ENCODE results near the gene ERBB4. TPM values are rescaled to one million over a fixed set of nuclear protein-coding genes. Genes with fewer than 3 reads are reported as not detected.
"Not testable (repeated sequence)": the region's sequence is repeated elsewhere in the genome, so short reads cannot be mapped to it uniquely, and the experiment has no call there.

ERBB4 gene
- total RNA-seq, 4 donors from 2014 or later, result 1.6 to 5.7 (median 3.5) TPM

DNA sequence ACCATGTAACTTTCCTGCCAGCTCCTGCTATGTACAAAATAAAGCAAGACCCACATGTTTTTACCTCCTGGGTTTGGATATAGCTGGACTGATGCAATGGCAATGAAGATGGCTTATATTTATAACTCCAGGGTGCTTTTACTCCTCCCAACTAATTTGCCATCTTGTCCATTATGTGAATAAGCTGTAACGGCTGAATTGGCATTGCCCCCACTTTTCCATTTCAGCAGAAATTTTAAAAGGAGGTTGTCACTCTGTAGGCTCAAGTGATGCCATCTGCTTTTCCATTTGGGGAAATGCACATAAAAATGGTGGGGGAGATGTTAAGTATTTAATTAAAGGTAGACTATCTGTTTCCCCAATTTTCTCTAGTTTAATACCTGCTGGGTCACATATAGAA lies 345.5 kb downstream of the ERBB4 start:
- Histone ChIP-seq H3K4me1 (no peaks in the 10 kb centered on the region), H3K27ac (no peak overlapping the region), H3K9me3 (no peaks in the 10 kb centered on the region), H3K36me3 (no peaks in the 10 kb centered on the region), H3K27me3 (no peaks in the 10 kb centered on the region), H3K4me3 (no peak overlapping the region)
- DNase-seq (no peak), ATAC-seq (no peak)
- intact Hi-C loops (cut with DNase I; ENCODE audit: low total_unique reads) (no loop called here), in situ Hi-C loops (cut with MboI; ENCODE audit: low sequenced_read_pairs in 4 of 4) (no loop called here)
- no peak for TF ChIP-seq POLR2A (IDR thresholded peaks at IDR 0.05)
- TF ChIP-seq, protein P1, sequence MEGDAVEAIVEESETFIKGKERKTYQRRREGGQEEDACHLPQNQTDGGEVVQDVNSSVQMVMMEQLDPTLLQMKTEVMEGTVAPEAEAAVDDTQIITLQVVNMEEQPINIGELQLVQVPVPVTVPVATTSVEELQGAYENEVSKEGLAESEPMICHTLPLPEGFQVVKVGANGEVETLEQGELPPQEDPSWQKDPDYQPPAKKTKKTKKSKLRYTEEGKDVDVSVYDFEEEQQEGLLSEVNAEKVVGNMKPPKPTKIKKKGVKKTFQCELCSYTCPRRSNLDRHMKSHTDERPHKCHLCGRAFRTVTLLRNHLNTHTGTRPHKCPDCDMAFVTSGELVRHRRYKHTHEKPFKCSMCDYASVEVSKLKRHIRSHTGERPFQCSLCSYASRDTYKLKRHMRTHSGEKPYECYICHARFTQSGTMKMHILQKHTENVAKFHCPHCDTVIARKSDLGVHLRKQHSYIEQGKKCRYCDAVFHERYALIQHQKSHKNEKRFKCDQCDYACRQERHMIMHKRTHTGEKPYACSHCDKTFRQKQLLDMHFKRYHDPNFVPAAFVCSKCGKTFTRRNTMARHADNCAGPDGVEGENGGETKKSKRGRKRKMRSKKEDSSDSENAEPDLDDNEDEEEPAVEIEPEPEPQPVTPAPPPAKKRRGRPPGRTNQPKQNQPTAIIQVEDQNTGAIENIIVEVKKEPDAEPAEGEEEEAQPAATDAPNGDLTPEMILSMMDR (IDR thresholded peaks at IDR 0.05 in 4 of 5, conservative IDR thresholded peaks at IDR 0.05 in 1 of 5), result no peak

DNA sequence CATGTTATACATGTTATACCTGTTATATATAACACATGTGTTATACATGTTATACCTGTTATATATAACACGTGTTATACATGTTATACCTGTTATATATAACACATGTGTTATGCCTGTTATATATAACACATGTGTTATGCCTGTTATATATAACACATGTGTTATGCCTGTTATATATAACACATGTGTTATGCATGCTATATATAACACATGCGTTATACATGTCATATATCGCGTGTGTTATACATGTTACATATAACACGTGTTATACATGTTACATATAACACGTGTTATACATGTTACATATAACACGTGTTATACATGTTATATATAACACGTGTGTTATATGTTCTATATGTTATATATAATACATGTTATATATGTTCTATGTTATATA lies 347.2 kb downstream of the ERBB4 start:
- H3K27me3 ChIP-seq; H3K36me3 ChIP-seq; H3K9me3 ChIP-seq; H3K27ac ChIP-seq; H3K4me3 ChIP-seq; intact Hi-C loops (cut with DNase I; ENCODE audit: low total_unique reads); DNase-seq; H3K4me1 ChIP-seq; ATAC-seq; in situ Hi-C loops (cut with MboI; ENCODE audit: low sequenced_read_pairs in 4 of 4): not testable (repeated sequence)

DNA sequence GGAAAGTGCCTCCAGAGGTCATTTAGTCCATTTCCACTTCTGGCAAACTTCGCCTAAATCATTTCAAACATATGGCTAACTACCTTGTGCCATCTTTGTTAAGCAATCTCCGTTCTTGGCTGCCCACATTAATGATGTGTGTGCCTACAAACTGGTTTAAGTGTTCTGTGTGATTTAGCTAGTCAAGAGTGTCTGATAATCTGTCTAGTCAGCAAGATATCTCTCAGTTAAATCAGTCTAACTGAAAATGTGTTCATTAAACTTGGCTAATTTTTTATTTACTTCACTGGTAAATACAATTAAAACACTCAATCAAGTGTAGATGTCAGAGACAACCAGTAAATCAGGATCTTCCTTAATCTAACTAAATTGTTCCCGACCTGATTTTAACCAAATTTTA lies 352.4 kb downstream of the ERBB4 start:
- H3K27me3 ChIP-seq, result no peaks in the 10 kb centered on the region
- H3K4me3 ChIP-seq, result no peak overlapping the region
- intact Hi-C loops (cut with DNase I; ENCODE audit: low total_unique reads) (no loop called here), in situ Hi-C loops (cut with MboI; ENCODE audit: low sequenced_read_pairs in 4 of 4) (no loop called here)
- H3K27ac ChIP-seq, result no peak overlapping the region
- H3K9me3 ChIP-seq, result no peaks in the 10 kb centered on the region
- TF ChIP-seq, protein P1 (IDR thresholded peaks at IDR 0.05 in 4 of 5, conservative IDR thresholded peaks at IDR 0.05 in 1 of 5), result no peak
- TF ChIP-seq POLR2A (IDR thresholded peaks at IDR 0.05), result no peak
- H3K36me3 ChIP-seq, result no peaks in the 10 kb centered on the region
- no peaks in the 10 kb centered on the region for H3K4me1 ChIP-seq
- DNase-seq, result no peak
- no peak for ATAC-seq

DNA sequence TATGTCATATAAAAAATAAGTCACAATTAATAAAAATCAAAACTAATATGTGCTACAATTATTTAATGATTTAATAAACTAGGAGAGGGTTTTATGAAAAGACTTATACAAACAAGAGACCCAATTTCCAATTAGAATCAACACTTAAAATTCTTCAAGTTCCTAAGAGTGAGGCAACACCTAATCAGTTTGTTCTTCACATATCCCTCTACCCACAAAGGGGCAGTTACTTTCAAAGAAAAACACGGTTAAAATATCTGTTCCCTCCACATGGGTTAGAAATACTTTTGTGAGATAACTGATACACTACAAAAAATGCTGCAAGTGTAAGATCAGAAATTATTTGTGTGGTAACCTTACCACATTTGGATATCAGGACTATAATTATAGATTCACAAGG lies 357.0 kb downstream of the ERBB4 start:
- H3K27me3 ChIP-seq, result no peaks in the 10 kb centered on the region
- ATAC-seq, result no peak
- no peaks in the 10 kb centered on the region for H3K9me3 ChIP-seq
- intact Hi-C loops (cut with DNase I; ENCODE audit: low total_unique reads), result no loop called here
- no peak overlapping the region for H3K4me3 ChIP-seq
- no peaks in the 10 kb centered on the region for H3K4me1 ChIP-seq
- in situ Hi-C loops (cut with MboI; ENCODE audit: low sequenced_read_pairs in 4 of 4), result no loop called here
- H3K27ac ChIP-seq, result no peak overlapping the region
- H3K36me3 ChIP-seq, result no peaks in the 10 kb centered on the region
- no peak for TF ChIP-seq POLR2A (IDR thresholded peaks at IDR 0.05)
- TF ChIP-seq, protein P1 (IDR thresholded peaks at IDR 0.05 in 4 of 5, conservative IDR thresholded peaks at IDR 0.05 in 1 of 5), result no peak
- DNase-seq, result no peak

DNA sequence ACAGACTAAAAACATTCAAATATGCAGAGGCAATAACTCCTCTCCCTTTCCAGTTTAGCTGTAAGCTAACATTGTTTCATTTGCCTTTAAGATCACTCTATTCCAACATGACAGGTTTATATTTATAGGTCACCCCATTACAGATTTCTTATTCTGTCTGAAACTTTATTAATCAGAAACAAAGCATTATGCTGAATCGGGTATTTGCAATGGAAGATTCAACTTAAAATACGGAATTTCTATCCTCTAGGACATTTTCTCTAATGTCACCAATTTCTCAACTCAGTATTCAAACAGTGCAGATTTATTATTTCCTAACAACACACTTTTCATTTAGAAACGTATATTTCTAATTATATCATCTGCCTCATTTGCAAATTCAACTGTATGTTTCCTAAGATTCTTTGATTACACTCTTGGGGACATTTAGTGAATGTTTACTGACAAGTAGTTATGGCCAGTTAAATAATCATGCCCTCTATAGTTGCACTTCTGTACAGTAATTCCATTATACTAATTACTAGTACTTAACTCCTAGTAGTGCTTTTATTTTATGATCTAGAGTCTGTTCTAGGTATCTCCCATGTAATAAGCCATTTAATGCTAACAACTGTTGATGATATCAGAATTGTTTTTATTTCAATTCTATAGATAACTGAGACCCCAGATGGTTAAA lies 358.1 kb downstream of the ERBB4 start:
- no peak overlapping the region for H3K4me3 ChIP-seq
- no peaks in the 10 kb centered on the region for H3K36me3 ChIP-seq
- no peak for DNase-seq
- no peak for ATAC-seq
- H3K9me3 ChIP-seq, result no peaks in the 10 kb centered on the region
- no peaks in the 10 kb centered on the region for H3K27me3 ChIP-seq
- H3K27ac ChIP-seq, result no peak overlapping the region
- in situ Hi-C loops (cut with MboI; ENCODE audit: low sequenced_read_pairs in 4 of 4), result no loop called here
- intact Hi-C loops (cut with DNase I; ENCODE audit: low total_unique reads), result no loop called here
- TF ChIP-seq POLR2A (IDR thresholded peaks at IDR 0.05), result no peak
- TF ChIP-seq, protein P1 (IDR thresholded peaks at IDR 0.05 in 4 of 5, conservative IDR thresholded peaks at IDR 0.05 in 1 of 5), result no peak
- H3K4me1 ChIP-seq, result no peaks in the 10 kb centered on the region

All from gastrocnemius medialis (tissue), 4 donors.